ENCODE data around the gene CYP2J2. TPM values are rescaled to one million over a fixed set of nuclear protein-coding genes. Genes with fewer than 3 reads are reported as not detected.
A peak's percentile ranks its signal among the peaks of the same experiment; 100 is the strongest.
"Not testable (repeated sequence)": the region's sequence is repeated elsewhere in the genome, so short reads cannot be mapped to it uniquely, and the experiment has no call there.

CYP2J2 gene
- total RNA-seq, 2 donors from 2014 or later: 31.1 to 61.6 TPM

DNA sequence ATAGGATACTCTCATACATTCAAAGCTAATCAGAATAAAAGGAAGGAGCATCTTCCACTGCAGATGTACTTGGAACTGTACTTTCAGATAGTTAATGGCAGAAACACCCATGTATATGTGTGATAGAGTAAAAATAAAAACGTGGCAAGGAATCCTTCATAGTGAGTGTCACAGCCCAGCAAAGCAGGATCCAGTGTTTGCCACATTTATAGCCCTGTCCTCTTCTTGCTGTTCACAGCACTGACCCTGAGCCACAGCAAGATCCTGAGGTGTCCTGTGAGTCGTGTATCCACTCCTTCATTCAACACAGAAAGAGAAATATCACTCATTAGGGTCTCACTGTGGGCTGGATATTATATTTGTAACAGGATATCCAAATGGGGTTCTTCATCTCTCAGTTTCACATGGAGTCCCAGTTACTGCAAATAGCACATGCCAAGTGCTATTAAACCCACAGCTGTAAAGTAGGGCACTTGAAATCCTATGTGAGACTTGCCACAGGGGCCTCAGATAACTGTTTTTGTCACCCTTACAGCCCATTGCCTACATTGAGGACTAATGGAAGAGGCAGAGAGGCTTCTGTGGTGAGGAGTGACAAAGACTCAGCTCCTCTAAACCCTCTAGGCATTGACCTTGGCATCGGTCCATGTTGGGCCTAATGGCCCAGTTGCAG, 41.3 kb downstream of the CYP2J2 start:
- DNase-seq (no peak), ATAC-seq (peak; percentile 56)
- intact Hi-C loops (cut with DNase I, micrococcal nuclease): no loop called here

DNA sequence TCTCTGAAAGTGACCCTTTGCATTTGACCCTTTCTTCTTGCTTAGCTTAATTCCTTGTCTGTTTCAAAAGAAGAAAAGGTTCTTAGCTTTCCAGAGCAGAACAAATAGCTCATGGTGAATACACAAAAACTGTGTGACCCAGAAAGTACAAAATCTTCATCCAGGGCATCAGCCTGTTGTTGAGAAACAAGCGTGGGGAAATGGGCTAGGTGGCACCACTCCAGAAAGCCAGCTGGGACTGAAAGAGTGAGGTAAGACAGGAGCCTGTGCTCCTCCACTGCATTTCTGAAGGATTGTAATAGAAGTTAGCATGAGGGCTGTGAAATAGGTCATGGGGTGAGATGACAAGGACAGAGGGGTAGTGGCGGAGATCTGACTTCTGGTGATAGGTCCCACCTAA, 45.8 kb downstream of the CYP2J2 start:
- intact Hi-C loops (cut with DNase I, micrococcal nuclease): no loop called here
- DNase-seq (no peak), ATAC-seq (no peak)

DNA sequence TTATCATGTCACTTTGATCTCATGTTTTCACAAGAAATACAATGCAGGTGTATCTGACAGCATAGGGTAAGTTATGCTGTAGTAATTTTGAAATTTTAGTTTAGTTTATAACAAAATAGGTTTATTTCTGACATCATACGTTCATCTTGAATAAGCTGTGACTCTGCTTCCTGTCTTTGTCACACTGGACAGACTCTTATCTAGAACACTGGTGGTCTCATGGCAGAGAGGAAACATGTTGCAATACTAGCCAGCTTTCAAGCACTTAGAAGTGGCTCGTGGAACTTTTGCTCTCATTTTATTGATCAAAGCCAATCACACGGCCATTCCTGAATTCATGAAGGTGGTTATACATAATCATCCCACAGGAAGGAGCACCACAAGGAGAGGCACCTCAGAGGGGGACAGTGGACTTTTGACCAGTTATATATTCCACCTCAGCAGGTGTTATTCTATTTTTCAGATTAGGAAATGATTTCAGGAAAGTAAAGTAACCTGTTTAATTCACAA, 46.5 kb downstream of the CYP2J2 start:
- DNase-seq (no peak), ATAC-seq (peak; percentile 48)
- intact Hi-C loops (cut with DNase I, micrococcal nuclease): loop anchor here in 1 of 2 donors (5.0 kb wide), 1 partner anchor 67 kb away; no protein-coding TSS in a partner anchor

DNA sequence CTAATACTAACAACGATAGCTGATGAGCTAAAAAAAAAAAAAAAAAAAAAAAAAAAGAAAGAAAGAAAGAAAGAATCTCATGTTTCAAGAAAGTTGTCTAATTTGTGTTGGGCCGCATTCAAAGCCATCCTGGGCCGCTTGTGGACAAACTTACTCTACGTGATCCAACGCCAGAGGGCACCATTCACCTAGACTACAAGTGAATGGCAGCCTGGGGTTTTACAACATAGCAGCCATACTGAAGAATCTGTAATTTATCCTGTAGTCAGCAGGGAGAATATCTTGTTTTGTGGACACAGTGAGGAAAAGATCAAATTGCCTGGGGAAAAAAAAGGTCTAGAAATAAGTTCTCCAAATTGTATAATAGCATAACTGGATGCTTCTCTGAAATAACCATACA, 47.0 kb downstream of the CYP2J2 start:
- intact Hi-C loops (cut with DNase I, micrococcal nuclease): loop anchor here in 1 of 2 donors (5.0 kb wide), 1 partner anchor 68 kb away; no protein-coding TSS in a partner anchor
- ATAC-seq (peak; percentile 96), DNase-seq (peak; percentile 75 to 92)

DNA sequence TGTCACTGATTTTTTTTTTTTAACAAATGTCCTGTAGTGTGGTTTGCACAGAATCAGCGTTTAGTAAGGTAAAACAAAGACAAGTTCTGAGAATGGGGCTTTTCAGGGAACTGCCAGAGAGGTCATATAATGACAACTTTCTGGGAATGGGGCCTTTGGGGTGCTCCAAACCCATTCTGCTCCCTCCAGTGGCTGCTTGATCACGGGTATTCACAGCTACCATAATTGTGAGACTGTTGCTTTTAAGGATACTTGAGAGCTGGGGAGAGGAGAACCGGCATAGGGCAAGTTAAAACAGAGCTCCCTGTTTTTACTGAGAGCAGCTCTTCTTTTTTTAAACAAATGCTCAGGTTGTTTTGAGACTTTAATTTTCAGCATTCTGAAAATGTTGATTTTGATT, 48.2 kb downstream of the CYP2J2 start:
- intact Hi-C loops (cut with DNase I, micrococcal nuclease): loop anchor here in 1 of 2 donors (5.0 kb wide), 1 partner anchor 69 kb away; no protein-coding TSS in a partner anchor
- DNase-seq (no peak), ATAC-seq (no peak)

DNA sequence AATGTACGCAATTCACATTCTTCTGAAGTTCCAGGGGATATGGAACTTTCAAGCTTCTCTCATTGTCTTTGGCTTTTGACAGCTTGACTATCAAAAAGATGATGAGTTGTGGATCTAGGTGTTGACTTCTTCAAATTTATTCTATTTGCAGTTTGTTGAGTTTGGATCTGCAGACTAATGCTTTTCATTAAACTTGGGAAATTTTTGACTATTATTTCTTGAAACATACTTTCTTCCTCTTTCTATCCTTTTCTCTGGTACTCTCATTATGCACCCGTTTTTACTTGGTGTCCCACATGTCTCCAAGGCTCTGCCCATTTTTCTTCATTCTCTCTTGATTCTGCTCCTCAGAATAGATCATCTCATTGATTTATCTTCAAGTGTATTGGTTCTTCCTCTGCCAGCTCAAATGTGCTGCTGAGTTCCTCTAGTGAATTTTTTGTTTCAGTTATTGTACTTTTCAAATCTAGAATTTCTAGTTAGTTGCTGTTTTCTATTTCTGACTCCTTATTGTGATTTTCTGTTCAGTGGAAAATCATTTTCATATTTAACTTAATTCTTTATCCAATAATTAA, 49.4 kb downstream of the CYP2J2 start:
- intact Hi-C loops (cut with DNase I, micrococcal nuclease): loop anchor here in 1 of 2 donors (5.0 kb wide), 1 partner anchor 70 kb away; no protein-coding TSS in a partner anchor
- ATAC-seq: no peak
- DNase-seq: no peak

DNA sequence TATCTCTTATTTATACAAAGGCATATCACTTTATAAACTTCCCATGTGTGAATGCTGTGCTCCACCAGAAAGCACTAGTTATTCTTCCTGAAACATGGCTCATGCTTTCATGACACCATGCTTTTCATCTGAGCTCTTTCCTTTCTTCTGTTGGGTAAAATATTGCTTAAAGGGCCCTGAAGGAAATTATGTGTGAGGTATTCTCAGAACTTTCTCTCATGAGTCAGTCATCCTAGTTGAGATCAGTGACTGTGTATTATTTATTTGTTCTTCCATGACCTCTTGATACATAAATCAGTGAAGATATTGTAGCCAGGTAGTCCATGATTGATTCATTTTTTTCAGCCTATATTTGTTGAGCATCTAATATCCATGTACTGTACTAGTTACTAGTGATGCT, 54.8 kb downstream of the CYP2J2 start:
- intact Hi-C loops (cut with DNase I, micrococcal nuclease): no loop called here
- ATAC-seq: no peak

DNA sequence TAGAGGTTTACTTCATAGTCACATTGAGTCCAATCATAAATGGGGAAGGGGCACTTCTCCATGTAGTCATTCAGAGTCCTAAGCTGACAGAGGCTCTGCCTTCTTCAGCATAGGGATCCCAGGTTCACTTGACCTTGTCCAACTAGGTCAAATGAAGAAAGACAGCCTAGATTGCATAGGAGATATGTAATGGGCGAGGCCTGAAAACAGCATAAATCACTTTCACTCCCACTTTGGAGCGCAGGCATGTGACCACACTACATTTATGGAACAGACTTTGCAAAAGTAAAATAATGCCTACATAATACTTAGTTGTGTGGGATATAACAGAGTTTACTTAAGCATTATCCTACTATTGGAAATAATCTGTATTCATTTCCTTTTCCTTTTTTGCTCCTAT, 60.1 kb downstream of the CYP2J2 start:
- ATAC-seq (peak; percentile 84), DNase-seq (no peak)
- intact Hi-C loops (cut with DNase I, micrococcal nuclease): no loop called here

More for the DNA sequence above, 54.8 kb downstream of the CYP2J2 start:
- no peak for DNase-seq

DNA sequence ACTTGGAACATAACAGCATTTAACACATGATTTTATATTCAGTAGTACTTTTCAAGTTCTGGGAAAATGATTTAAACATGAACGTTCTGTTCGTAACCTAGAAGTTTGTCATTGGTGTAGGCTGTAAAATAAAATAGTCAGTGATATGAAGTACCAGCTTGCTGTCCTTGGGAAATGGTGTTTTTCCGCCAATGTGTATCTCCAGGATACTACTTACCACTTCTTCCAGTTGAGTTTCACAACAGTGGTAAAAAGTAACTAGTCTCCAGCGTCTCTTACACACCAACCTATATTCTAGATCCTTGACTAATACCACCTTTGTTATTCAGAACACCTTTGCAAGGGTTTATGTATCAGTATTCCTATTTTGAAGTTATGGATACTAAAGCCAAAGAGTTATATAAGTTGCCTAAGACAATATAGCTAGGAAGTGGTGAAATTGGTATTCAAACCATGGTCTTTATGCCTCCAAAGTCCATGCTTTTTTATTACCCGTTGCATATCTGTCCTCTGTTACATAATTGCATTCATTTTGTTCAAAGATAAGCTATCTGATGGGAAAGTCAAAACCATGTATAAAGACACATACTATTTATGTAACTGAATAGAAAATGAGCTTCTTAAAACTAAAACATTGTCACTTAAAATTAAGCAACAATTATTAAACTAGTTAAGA, 68.8 kb downstream of the CYP2J2 start:
- ATAC-seq: peak; percentile 74
- intact Hi-C loops (cut with DNase I, micrococcal nuclease): no loop called here
- DNase-seq: no peak

DNA sequence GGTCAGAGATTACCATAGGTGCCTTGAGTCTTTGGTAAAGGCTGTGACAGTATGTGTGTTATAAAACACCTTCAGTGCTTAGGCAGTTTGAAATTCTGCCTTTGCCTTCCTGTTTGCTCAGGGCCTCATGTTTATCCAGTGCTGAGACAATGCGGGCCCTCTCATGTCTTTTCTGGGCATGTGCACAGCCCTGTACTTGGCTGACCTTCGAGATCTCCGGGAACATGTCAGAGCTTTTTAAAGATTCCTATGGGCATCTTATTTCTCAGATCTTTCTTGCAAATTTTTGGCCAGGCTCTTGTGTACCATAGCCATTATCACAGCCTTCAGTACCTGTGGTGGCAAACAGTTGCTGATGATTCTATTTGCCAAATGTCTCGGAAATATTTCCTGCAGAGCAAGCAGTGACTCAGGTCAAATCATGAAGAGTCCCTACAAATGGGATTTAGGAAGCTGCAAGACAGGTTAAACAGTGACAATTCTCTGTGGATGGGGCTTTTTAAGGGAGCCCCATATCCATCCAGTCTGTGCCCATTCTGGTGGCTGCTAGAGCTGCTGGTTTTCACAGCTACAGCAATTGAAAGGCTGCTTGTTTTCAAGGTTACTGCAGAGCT, 69.7 kb downstream of the CYP2J2 start:
- intact Hi-C loops (cut with DNase I, micrococcal nuclease): no loop called here
- peak; percentile 51 to 69 for DNase-seq

DNA sequence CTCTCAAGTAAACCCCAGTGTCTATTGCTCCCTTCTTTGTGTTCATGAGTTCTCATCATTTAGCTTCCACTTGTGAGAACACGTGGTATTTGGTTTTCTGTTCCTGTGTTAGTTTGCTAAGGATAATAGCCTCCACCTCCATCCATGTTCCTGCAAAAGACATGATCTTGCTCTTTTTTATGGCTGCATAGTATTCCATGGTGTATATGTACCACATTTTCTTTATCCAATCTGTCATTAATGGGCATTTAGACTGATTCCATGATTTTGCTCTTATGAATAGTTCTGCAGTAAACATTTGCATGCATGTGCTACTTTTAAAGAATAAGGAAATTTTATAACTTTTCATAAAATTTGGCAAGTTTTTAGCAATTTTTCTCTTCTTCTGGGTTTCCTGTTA, 71.3 kb downstream of the CYP2J2 start:
- ATAC-seq; DNase-seq; intact Hi-C loops (cut with DNase I, micrococcal nuclease): not testable (repeated sequence)

More for the DNA sequence above, 69.7 kb downstream of the CYP2J2 start:
- ATAC-seq: peak; percentile 86

DNA sequence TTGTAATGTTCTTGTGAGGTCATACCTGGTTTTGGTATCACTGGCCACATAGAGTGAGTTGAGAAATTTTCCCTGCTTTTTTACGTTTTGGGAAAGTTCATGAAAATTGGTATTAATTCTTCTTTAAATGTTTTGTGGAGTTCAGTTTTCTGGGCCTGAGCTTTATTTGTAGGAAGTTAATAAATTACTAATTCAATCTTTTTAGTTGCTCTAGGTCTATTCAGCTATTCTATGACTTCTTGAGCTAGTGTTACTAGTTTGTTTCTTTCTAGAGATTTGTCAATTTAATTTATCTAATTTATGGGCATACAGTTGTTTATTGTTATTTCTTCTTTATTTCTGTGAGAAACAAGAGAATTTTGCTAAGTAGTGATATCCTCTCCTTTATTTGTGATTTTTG, 74.5 kb downstream of the CYP2J2 start:
- ATAC-seq (no peak), DNase-seq (no peak)
- intact Hi-C loops (cut with DNase I, micrococcal nuclease): no loop called here

DNA sequence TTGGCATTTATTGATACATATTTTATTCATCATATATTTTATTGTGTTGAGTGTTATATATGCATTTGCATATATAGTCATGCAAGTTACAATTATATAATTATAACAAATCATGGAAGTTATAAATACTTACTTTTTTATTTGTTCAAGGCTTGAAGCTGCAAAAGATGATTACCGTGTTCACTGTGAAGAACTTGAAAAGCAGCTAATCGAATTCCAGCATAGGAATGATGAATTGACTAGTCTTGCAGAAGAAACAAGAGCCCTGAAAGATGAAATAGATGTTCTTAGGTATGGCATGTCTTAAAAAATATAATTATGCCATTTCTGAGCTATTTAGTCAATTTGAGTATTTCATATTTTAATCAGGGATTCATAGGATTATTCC, 79.7 kb downstream of the CYP2J2 start:
- ATAC-seq: no peak
- no peak for DNase-seq
- intact Hi-C loops (cut with DNase I, micrococcal nuclease): no loop called here

DNA sequence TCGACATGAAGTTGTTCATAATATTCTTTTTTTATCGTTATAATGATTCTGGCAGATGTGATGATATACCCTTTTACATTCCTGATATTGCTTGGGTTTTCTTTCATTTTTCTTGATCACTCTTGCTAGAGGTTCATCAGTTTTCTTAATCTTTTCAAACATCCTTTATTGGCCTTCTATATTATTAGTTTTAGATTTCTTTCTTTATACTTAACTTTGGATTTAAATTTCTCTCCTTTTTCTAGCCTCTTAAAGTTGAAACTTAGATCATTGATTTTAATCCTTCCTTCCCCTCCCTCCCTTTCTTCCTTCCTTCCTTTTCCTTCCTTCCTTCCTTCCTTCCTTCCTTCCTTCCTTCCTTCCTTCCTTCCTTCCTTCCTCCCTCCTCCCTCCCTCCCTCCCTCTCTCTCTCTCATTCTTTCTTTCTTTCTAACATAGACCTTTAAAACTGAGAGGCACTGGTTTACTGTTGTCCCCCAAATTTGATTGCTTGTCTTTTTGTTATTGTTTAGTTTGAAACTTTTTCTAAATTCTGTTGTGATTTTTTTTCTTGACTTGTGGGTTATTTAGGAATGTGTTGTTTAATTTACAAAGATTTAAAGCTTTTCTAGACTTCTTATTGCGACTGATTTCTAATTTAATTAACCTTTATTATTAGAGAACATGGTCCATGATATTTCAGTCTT, 80.2 kb downstream of the CYP2J2 start:
- intact Hi-C loops (cut with DNase I, micrococcal nuclease): no loop called here
- no peak for ATAC-seq
- no peak for DNase-seq

DNA sequence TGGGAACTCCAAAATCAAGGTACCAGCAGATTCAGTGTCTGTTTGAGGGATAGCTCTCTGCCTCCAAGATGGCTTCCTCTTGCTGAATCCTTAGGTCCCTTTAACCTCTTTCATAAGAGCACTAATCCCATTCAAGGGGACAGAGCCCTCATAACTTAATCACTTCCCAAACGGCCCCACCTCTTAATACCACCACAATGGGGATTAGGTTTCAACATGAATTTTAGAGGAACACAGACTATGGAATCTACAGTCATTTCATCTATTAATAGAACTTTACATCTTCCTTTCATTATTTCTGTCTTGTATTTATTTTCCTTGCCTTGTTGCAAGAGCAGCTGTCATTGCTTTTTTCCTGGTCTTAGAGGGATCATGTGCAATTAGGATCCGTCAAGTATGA, 81.5 kb downstream of the CYP2J2 start:
- DNase-seq: no peak
- ATAC-seq: no peak
- intact Hi-C loops (cut with DNase I, micrococcal nuclease): no loop called here
